WTC11 (cell line): Measurements from ENCODE around the gene CLMN. TPM values are rescaled to one million over a fixed set of nuclear protein-coding genes. Genes with fewer than 3 reads are reported as not detected.

ENCODE experiments used
- ATAC-seq: fragments of 200-7000 bp; cut with Tn5 transposase; 2 replicates; pipeline ENCODE4 v1.10.0; 2021; ENCODE audit warnings: mild to moderate bottlenecking, moderate library complexity
- CTCF ChIA-PET: fragments of 300-600 bp; sonication (Branson Sonifier 250); formaldehyde crosslinking; loops from one replicate; lab custom pipeline; 2021; ENCODE audit warnings: antibody characterized with exemption; lab: Charles Lee
- POLR2A ChIA-PET: fragments of 350-600 bp; sonication (Branson Sonifier 250); formaldehyde crosslinking; loops from one replicate; lab custom pipeline; 2021; ENCODE audit warnings: antibody characterized with exemption; lab: Charles Lee
- DNase-seq: peaks from one replicate; pipeline ENCODE4 v3.0.0; 2021; ENCODE audit warnings: low spot score
- H3K27ac Mint-ChIP-seq: 2 replicates; pipeline ENCODE4 v1.8.0; 2021; ENCODE audit warnings: mixed read lengths
- H3K27me3 Mint-ChIP-seq: 2 replicates; pipeline ENCODE4 v1.8.0; 2021; ENCODE audit warnings: low read depth, mild to moderate bottlenecking, moderate library complexity, mixed read lengths
- H3K36me3 Mint-ChIP-seq: 2 replicates; pipeline ENCODE4 v1.8.0; 2021; ENCODE audit warnings: mixed read lengths
- H3K4me1 Mint-ChIP-seq: 2 replicates; pipeline ENCODE4 v1.8.0; 2022; ENCODE audit warnings: mixed read lengths
- H3K4me3 Mint-ChIP-seq: 2 replicates; pipeline ENCODE4 v1.8.0; 2021; ENCODE audit warnings: mild to moderate bottlenecking, moderate library complexity, mixed read lengths
- H3K9me3 Mint-ChIP-seq: 2 replicates; pipeline ENCODE4 v1.8.0; 2021; ENCODE audit warnings: mixed read lengths
- CDX4 ChIP-seq: fragments of 250-450 bp; sonication (Bioruptor Pico); IDR thresholded peaks from 2 replicates; pipeline ENCODE4 v1.9.0; 2021; ENCODE audit warnings: moderate library complexity, mild to moderate bottlenecking, inconsistent platforms, borderline replicate concordance
- CREB1 ChIP-seq: sonication (generic); formaldehyde crosslinking; IDR thresholded peaks from 2 replicates; pipeline ENCODE4 v1.8.0; 2023; ENCODE audit warnings: mild to moderate bottlenecking, missing genetic modification reagents
- CREM ChIP-seq: sonication (generic); formaldehyde crosslinking; IDR thresholded peaks from 2 replicates; pipeline ENCODE4 v1.8.1; 2022; ENCODE audit warnings: mild to moderate bottlenecking, missing genetic modification reagents, moderate library complexity
- E2F5 ChIP-seq: sonication (generic); formaldehyde crosslinking; IDR thresholded peaks from 2 replicates; pipeline ENCODE4 v1.8.1; 2022; ENCODE audit warnings: mild to moderate bottlenecking, moderate library complexity, missing genetic modification reagents
- FOXP4 ChIP-seq: sonication (generic); formaldehyde crosslinking; IDR thresholded peaks from 2 replicates; pipeline ENCODE4 v1.8.0; 2022; ENCODE audit warnings: mild to moderate bottlenecking, missing genetic modification reagents
- IRF1 ChIP-seq: sonication (generic); formaldehyde crosslinking; IDR thresholded peaks from 2 replicates; pipeline ENCODE4 v1.8.0; 2023; ENCODE audit warnings: missing genetic modification reagents
- NFE2L1 ChIP-seq: sonication (generic); formaldehyde crosslinking; IDR thresholded peaks from 2 replicates; pipeline ENCODE4 v1.8.1; 2023; ENCODE audit warnings: missing genetic modification reagents
- PRRX2 ChIP-seq: fragments of 250-450 bp; sonication (Bioruptor Pico); IDR thresholded peaks from 2 replicates; pipeline ENCODE4 v1.8.0; 2021; ENCODE audit warnings: mild to moderate bottlenecking
- RORB ChIP-seq: fragments of 250-450 bp; sonication (Bioruptor Pico); IDR thresholded peaks from 2 replicates; pipeline ENCODE4 v1.9.0; 2021; ENCODE audit warnings: mild to moderate bottlenecking
- TEAD1 ChIP-seq: sonication (generic); formaldehyde crosslinking; IDR thresholded peaks from 2 replicates; pipeline ENCODE4 v1.8.0; 2022; ENCODE audit warnings: mild to moderate bottlenecking, missing genetic modification reagents
- TP53 ChIP-seq: sonication (generic); formaldehyde crosslinking; IDR thresholded peaks from 2 replicates; pipeline ENCODE4 v1.8.1; 2023; ENCODE audit warnings: mild to moderate bottlenecking, missing genetic modification reagents
- ZBTB43 ChIP-seq: sonication (generic); formaldehyde crosslinking; IDR thresholded peaks from 2 replicates; pipeline ENCODE4 v1.8.1; 2023; ENCODE audit warnings: mild to moderate bottlenecking, missing genetic modification reagents
- ZNF121 ChIP-seq: sonication (generic); formaldehyde crosslinking; IDR thresholded peaks from 2 replicates; pipeline ENCODE4 v1.8.0; 2023; ENCODE audit warnings: missing genetic modification reagents
- ZNF512 ChIP-seq: sonication (generic); formaldehyde crosslinking; IDR thresholded peaks from 2 replicates; pipeline ENCODE4 v1.8.1; 2022; ENCODE audit warnings: missing genetic modification reagents, borderline replicate concordance
- total RNA-seq: library from RNA; stranded (reverse); gene quantifications from 3 replicates; pipeline ENCODE4 v1.2.3, GENCODE V29; 2021

CLMN gene
- total RNA-seq, 1 experiment from 2014 or later, result 12.2 TPM

- Mint-ChIP-seq H3K4me1 (peaks cover 7% of the 10 kb centered on the region), H3K4me3 (no peak overlapping the region), H3K9me3 (no peaks in the 10 kb centered on the region), H3K36me3 (no peaks in the 10 kb centered on the region), H3K27ac (no peak overlapping the region), H3K27me3 (no peaks in the 10 kb centered on the region; the same call in 1 of the 2 replicates)
- TF ChIP-seq RORB (CRISPR knock-in tag) (no peak), PRRX2 (no peak)
- CTCF ChIA-PET, result no interaction called here
- ATAC-seq (no peak), DNase-seq (no peak)
- POLR2A ChIA-PET, result interaction anchor here (0.6 kb wide), 1 partner anchor 15 kb away, joined by 3 read pairs; no protein-coding TSS in a partner anchor
These were observed 59.0 kb downstream of the CLMN start for GRCh38 chr14:95260537-95261361.

GRCh38 chr14:95258754-95259593 lies 60.7 kb downstream of the CLMN start:
- CTCF ChIA-PET, result no interaction called here
- TF ChIP-seq CDX4 (CRISPR knock-in tag) (no peak), TP53 (CRISPR knock-in tag) (no peak), ZBTB43 (CRISPR knock-in tag) (no peak), NFE2L1 (CRISPR knock-in tag) (no peak)
- H3K27me3 Mint-ChIP-seq, result no peaks in the 10 kb centered on the region
- ATAC-seq (no peak), DNase-seq (no peak)
- no peaks in the 10 kb centered on the region; the same call in 1 of the 2 replicates for H3K4me1 Mint-ChIP-seq
- H3K9me3 Mint-ChIP-seq, result no peaks in the 10 kb centered on the region
- no peak overlapping the region for H3K27ac Mint-ChIP-seq
- no peak overlapping the region for H3K4me3 Mint-ChIP-seq
- H3K36me3 Mint-ChIP-seq, result no peaks in the 10 kb centered on the region
- POLR2A ChIA-PET, result no interaction called here

- Mint-ChIP-seq H3K4me3 (no peak overlapping the region), H3K27ac (no peak overlapping the region), H3K36me3 (no peaks in the 10 kb centered on the region), H3K9me3 (no peaks in the 10 kb centered on the region; the same call in 1 of the 2 replicates), H3K4me1 (peaks cover 5% of the 10 kb centered on the region), H3K27me3 (no peaks in the 10 kb centered on the region)
- ATAC-seq (no peak), DNase-seq (no peak)
- ChIA-PET CTCF (no interaction called here), POLR2A (no interaction called here)
- no peak for TF ChIP-seq PRRX2
- TF ChIP-seq NFE2L1 (CRISPR knock-in tag), result 0 out of 2 replicates have a peak, but pooled peaks have one; percentile 58
- no peak for TF ChIP-seq CREB1 (CRISPR knock-in tag)
- no peak for TF ChIP-seq ZNF121 (CRISPR knock-in tag)
- no peak for TF ChIP-seq TEAD1
- TF ChIP-seq IRF1 (CRISPR knock-in tag), result no peak
- no peak for TF ChIP-seq ZNF512 (CRISPR knock-in tag)
These were observed 61.6 kb downstream of the CLMN start for GRCh38 chr14:95258156-95258555.

GRCh38 chr14:95257521-95257920 lies 62.2 kb downstream of the CLMN start:
- DNase-seq, result no peak
- peaks cover 11% of the 10 kb centered on the region for H3K4me1 Mint-ChIP-seq
- CTCF ChIA-PET, result no interaction called here

More at GRCh38 chr14:95257521-95257920, 62.2 kb downstream of the CLMN start:
- ATAC-seq, result no peak
- Mint-ChIP-seq H3K27ac (no peak overlapping the region), H3K9me3 (no peaks in the 10 kb centered on the region; the same call in 1 of the 2 replicates), H3K4me3 (no peak overlapping the region), H3K27me3 (no peaks in the 10 kb centered on the region; the same call in 1 of the 2 replicates), H3K36me3 (no peaks in the 10 kb centered on the region)
- POLR2A ChIA-PET, result no interaction called here
- TF ChIP-seq CREM, result no peak
- TF ChIP-seq E2F5 (CRISPR knock-in tag), result no peak
- no peak for TF ChIP-seq FOXP4 (CRISPR knock-in tag)
